ENCODE results near the gene MAP3K1.

Gene MAP3K1

GRCh38 chr5:56815658-56816545 lies 553 bp downstream of the MAP3K1 start:
- Histone ChIP-seq H2AFZ (ENCODE audit: low read depth, low read length) (no peak overlapping the region), H4K20me1 (ENCODE audit: insufficient read depth, low read length) (peaks cover 16% of the 10 kb centered on the region), H3K27ac (ENCODE audit: low read length) (peak overlapping the region; percentile 97), H3K4me1 (ENCODE audit: low read length) (peaks cover 36% of the 10 kb centered on the region), H3K9me3 (ENCODE audit: insufficient read depth, low read length) (no peaks in the 10 kb centered on the region), H3K79me2 (ENCODE audit: low read length) (peaks cover 56% of the 10 kb centered on the region), H3K4me3 (ENCODE audit: low read length) (peak overlapping the region; percentile 98), H3K27me3 (ENCODE audit: low read depth, low read length) (no peaks in the 10 kb centered on the region), H3K4me2 (ENCODE audit: low read length) (peak overlapping the region; percentile 86), H3K36me3 (replicated peaks; ENCODE audit: low read depth, low read length) (peaks cover 5% of the 10 kb centered on the region), H3K9ac (ENCODE audit: low read length) (peak overlapping the region; percentile 95)
- TF ChIP-seq CTCF (IDR thresholded peaks at IDR 0.05; ENCODE audit: low read depth, low read length) (no peak), EZH2phosphoT487 (IDR thresholded peaks at IDR 0.05; ENCODE audit: low read depth) (no peak)

DNA sequence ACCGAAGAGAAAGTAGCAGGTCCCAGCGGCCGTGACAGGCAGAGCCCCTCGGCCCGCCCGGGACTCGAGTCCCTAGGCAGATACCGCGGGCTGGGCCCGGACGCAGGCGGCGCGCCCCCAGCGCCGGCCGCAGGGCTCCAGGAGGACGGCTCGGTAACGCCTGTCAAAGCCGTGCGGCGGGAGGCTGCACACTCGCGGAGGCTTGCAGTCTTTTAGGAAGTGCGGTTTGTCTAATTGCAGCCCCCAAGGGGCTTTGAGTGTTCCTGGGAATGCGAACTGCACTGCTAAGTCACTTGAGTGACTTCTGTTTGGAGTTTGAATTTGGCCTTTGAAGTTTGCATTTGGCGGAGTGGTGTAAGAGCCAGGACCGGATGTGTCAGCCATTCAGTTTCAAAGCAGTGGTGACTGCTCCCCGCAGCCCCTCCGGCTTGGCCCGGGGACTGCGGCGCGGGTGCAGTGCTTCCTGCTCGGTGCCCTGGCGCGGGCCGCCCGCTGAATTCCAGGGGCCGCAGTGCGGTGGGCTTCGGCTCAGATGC lies 1.3 kb downstream of the MAP3K1 start:
- H3K9me3 ChIP-seq (ENCODE audit: insufficient read depth, low read length): no peaks in the 10 kb centered on the region
- peaks cover 23% of the 10 kb centered on the region for H4K20me1 ChIP-seq (ENCODE audit: insufficient read depth, low read length)
- no peak overlapping the region for H2AFZ ChIP-seq (ENCODE audit: low read depth, low read length)
- H3K4me2 ChIP-seq (ENCODE audit: low read length): peak overlapping the region; percentile 86
- peaks cover 9% of the 10 kb centered on the region for H3K36me3 ChIP-seq (replicated peaks; ENCODE audit: low read depth, low read length)
- H3K27me3 ChIP-seq (ENCODE audit: low read depth, low read length): no peaks in the 10 kb centered on the region
- H3K79me2 ChIP-seq (ENCODE audit: low read length): peaks cover 63% of the 10 kb centered on the region
- peak overlapping the region; percentile 95 for H3K9ac ChIP-seq (ENCODE audit: low read length)
- H3K4me1 ChIP-seq (ENCODE audit: low read length): peaks cover 40% of the 10 kb centered on the region
- peak overlapping the region; percentile 98 for H3K4me3 ChIP-seq (ENCODE audit: low read length)
- peak overlapping the region; percentile 97 for H3K27ac ChIP-seq (ENCODE audit: low read length)
- TF ChIP-seq EZH2phosphoT487 (IDR thresholded peaks at IDR 0.05; ENCODE audit: low read depth): no peak
- TF ChIP-seq CTCF (IDR thresholded peaks at IDR 0.05; ENCODE audit: low read depth, low read length): no peak; the same call in 1 of the 2 replicates

DNA sequence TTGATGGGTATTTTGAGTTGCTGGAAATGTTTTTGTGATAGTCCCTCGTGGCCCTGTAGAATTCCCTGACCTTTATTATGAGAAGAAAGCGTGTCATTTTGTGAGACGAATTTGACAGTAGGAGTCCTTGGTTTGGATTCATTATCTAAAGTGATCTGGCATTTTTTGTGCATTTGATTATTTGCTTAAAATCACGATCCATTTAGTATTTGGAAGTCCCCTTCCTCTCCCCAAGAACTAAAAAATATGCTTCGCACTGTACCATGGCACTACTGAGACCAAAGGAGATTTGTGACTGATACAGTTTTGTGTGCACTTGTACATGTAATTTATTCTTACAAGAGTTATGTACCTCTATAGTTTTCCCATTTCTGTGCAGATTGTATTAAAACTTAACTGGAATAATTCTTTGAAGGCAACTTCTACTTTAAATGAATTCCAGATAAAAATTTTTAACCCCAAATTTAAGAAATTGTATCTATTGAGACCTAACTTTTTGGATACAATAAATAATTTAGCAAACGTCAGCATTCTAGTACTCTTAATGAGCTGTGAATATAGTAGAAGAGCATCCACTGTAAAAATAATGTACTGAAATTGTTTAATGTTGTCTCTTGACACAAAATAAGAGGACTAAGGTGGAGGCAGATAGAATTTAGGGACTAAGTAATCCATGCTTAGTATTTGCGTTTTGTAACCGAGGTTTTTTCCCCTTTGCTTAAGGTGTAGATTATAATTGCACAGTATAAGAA lies 2.1 kb downstream of the MAP3K1 start:
- Histone ChIP-seq H3K4me3 (ENCODE audit: low read length) (peak overlapping the region; percentile 98), H3K4me1 (ENCODE audit: low read length) (peaks cover 39% of the 10 kb centered on the region), H2AFZ (ENCODE audit: low read depth, low read length) (no peak overlapping the region), H4K20me1 (ENCODE audit: insufficient read depth, low read length) (peaks cover 31% of the 10 kb centered on the region), H3K9me3 (ENCODE audit: insufficient read depth, low read length) (no peaks in the 10 kb centered on the region), H3K27ac (ENCODE audit: low read length) (peak overlapping the region; percentile 97), H3K79me2 (ENCODE audit: low read length) (peaks cover 71% of the 10 kb centered on the region), H3K27me3 (ENCODE audit: low read depth, low read length) (no peaks in the 10 kb centered on the region), H3K4me2 (ENCODE audit: low read length) (peak overlapping the region; percentile 86), H3K9ac (ENCODE audit: low read length) (peak overlapping the region; percentile 95), H3K36me3 (replicated peaks; ENCODE audit: low read depth, low read length) (peaks cover 9% of the 10 kb centered on the region)
- TF ChIP-seq CTCF (IDR thresholded peaks at IDR 0.05; ENCODE audit: low read depth, low read length): no peak
- TF ChIP-seq EZH2phosphoT487 (IDR thresholded peaks at IDR 0.05; ENCODE audit: low read depth): no peak

All from OCI-LY3 (cell line).